WTC11 (cell line): Measurements from ENCODE around the gene SUCLG2.

ENCODE experiments used
- CBFB ChIP-seq: sonication (generic); formaldehyde crosslinking; IDR thresholded peaks from 2 replicates; pipeline ENCODE4 v1.8.1; 2022; ENCODE audit warnings: mild to moderate bottlenecking, low read depth, missing genetic modification reagents
- ETV6 ChIP-seq: sonication (generic); formaldehyde crosslinking; IDR thresholded peaks from 2 replicates; pipeline ENCODE4 v1.8.1; 2022; ENCODE audit warnings: mild to moderate bottlenecking, missing genetic modification reagents
- FOXK1 ChIP-seq: sonication (generic); formaldehyde crosslinking; IDR thresholded peaks from 2 replicates; pipeline ENCODE4 v1.8.0; 2022; ENCODE audit warnings: mild to moderate bottlenecking, moderate library complexity, missing genetic modification reagents
- JUN ChIP-seq: sonication (generic); formaldehyde crosslinking; IDR thresholded peaks from 2 replicates; pipeline ENCODE4 v1.8.0; 2023; ENCODE audit warnings: mild to moderate bottlenecking, missing genetic modification reagents
- SOX15 ChIP-seq: fragments of 250-450 bp; sonication (Bioruptor Pico); IDR thresholded peaks from 2 replicates; pipeline ENCODE4 v1.9.0; 2021; ENCODE audit warnings: mild to moderate bottlenecking
- SP1 ChIP-seq: sonication (generic); formaldehyde crosslinking; conservative IDR thresholded peaks from 2 replicates; pipeline ENCODE4 v1.8.1; 2022; ENCODE audit warnings: missing genetic modification reagents
- TCF7 ChIP-seq: sonication (generic); formaldehyde crosslinking; IDR thresholded peaks from 2 replicates; pipeline ENCODE4 v1.8.0; 2022; ENCODE audit warnings: mild to moderate bottlenecking, low read depth, missing genetic modification reagents, moderate library complexity
- TF ChIP-seq, protein P1 (sequence below): sonication (generic); formaldehyde crosslinking; IDR thresholded peaks from 2 replicates; pipeline ENCODE4 v1.8.1; 2023; ENCODE audit warnings: mild to moderate bottlenecking, missing genetic modification reagents, borderline replicate concordance
- TF ChIP-seq, protein P2 (sequence below): sonication (generic); formaldehyde crosslinking; IDR thresholded peaks from 2 replicates; pipeline ENCODE4 v1.8.0; 2022; ENCODE audit warnings: mild to moderate bottlenecking, missing genetic modification reagents
- TF ChIP-seq, protein P3 (sequence below): fragments of 200-600 bp; IDR thresholded peaks from 2 replicates; pipeline ENCODE4 v1.8.0; 2022; ENCODE audit warnings: antibody characterized with exemption
- TF ChIP-seq, protein P4 (sequence below): sonication (generic); formaldehyde crosslinking; IDR thresholded peaks from 2 replicates; pipeline ENCODE4 v1.8.1; 2023; ENCODE audit warnings: mild to moderate bottlenecking, missing genetic modification reagents, moderate library complexity

DNA sequence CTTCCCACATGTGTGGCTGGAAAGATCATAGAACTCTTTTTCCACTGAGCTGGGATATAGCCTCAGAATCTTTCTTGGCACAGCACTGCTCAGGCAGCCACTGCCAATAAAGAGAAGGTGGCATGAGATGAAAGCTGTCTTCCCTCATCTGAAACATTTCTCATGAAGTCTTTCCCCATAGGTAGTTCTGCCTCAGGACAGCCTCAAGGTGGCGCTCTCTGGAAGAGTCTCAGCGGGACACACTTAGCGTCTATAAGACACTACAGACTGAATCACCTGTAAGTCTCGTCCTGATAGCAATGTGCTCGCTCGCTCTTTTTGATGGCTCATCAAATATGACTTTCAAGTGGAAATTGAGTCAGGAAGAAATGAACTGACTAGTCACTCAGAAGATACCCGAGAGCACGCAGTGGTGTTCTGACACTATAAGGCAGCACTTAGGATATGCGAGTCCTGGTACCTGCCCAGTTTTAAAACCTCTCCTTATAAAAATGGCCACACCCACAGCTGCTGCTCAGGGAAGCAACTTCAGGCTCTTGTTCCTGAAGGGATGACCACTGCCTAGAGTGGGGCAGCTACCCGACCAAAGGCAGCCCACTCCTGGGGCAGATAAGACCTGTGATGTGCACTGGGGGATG lies 269.5 kb downstream of the SUCLG2 start:
- TF ChIP-seq, protein P1, sequence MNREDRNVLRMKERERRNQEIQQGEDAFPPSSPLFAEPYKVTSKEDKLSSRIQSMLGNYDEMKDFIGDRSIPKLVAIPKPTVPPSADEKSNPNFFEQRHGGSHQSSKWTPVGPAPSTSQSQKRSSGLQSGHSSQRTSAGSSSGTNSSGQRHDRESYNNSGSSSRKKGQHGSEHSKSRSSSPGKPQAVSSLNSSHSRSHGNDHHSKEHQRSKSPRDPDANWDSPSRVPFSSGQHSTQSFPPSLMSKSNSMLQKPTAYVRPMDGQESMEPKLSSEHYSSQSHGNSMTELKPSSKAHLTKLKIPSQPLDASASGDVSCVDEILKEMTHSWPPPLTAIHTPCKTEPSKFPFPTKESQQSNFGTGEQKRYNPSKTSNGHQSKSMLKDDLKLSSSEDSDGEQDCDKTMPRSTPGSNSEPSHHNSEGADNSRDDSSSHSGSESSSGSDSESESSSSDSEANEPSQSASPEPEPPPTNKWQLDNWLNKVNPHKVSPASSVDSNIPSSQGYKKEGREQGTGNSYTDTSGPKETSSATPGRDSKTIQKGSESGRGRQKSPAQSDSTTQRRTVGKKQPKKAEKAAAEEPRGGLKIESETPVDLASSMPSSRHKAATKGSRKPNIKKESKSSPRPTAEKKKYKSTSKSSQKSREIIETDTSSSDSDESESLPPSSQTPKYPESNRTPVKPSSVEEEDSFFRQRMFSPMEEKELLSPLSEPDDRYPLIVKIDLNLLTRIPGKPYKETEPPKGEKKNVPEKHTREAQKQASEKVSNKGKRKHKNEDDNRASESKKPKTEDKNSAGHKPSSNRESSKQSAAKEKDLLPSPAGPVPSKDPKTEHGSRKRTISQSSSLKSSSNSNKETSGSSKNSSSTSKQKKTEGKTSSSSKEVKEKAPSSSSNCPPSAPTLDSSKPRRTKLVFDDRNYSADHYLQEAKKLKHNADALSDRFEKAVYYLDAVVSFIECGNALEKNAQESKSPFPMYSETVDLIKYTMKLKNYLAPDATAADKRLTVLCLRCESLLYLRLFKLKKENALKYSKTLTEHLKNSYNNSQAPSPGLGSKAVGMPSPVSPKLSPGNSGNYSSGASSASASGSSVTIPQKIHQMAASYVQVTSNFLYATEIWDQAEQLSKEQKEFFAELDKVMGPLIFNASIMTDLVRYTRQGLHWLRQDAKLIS (CRISPR knock-in tag) = no peak
- TF ChIP-seq JUN (CRISPR knock-in tag) (no peak), SOX15 (no peak), CBFB (no peak), ETV6 (CRISPR knock-in tag) (no peak), TCF7 (CRISPR knock-in tag) (no peak), FOXK1 (CRISPR knock-in tag) (no peak), SP1 (CRISPR knock-in tag) (no peak)
- TF ChIP-seq, protein P2, sequence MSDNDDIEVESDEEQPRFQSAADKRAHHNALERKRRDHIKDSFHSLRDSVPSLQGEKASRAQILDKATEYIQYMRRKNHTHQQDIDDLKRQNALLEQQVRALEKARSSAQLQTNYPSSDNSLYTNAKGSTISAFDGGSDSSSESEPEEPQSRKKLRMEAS (CRISPR knock-in tag) = no peak
- TF ChIP-seq, protein P3, sequence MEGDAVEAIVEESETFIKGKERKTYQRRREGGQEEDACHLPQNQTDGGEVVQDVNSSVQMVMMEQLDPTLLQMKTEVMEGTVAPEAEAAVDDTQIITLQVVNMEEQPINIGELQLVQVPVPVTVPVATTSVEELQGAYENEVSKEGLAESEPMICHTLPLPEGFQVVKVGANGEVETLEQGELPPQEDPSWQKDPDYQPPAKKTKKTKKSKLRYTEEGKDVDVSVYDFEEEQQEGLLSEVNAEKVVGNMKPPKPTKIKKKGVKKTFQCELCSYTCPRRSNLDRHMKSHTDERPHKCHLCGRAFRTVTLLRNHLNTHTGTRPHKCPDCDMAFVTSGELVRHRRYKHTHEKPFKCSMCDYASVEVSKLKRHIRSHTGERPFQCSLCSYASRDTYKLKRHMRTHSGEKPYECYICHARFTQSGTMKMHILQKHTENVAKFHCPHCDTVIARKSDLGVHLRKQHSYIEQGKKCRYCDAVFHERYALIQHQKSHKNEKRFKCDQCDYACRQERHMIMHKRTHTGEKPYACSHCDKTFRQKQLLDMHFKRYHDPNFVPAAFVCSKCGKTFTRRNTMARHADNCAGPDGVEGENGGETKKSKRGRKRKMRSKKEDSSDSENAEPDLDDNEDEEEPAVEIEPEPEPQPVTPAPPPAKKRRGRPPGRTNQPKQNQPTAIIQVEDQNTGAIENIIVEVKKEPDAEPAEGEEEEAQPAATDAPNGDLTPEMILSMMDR = peak; percentile 72
- TF ChIP-seq, protein P4, sequence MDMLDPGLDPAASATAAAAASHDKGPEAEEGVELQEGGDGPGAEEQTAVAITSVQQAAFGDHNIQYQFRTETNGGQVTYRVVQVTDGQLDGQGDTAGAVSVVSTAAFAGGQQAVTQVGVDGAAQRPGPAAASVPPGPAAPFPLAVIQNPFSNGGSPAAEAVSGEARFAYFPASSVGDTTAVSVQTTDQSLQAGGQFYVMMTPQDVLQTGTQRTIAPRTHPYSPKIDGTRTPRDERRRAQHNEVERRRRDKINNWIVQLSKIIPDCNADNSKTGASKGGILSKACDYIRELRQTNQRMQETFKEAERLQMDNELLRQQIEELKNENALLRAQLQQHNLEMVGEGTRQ (CRISPR knock-in tag) = no peak
